GM12892 (cell line): ENCODE data around the gene GH2.

Source experiments
- POLR2A ChIP-seq: IDR thresholded peaks from 2 replicates; pipeline ENCODE4 v1.6.1; 2011; ENCODE audit warnings: low read depth, low read length, control low read depth
- POLR2AphosphoS5 ChIP-seq: IDR thresholded peaks from 2 replicates; pipeline ENCODE4 v1.6.1; 2011; ENCODE audit warnings: low read depth, low read length, control low read depth
- TAF1 ChIP-seq: IDR thresholded peaks from 2 replicates; pipeline ENCODE4 v1.6.1; 2011; ENCODE audit warnings: low read depth, mild to moderate bottlenecking, control low read depth, low read length, borderline replicate concordance

GRCh38 chr17:63928172-63928666, 46.5 kb upstream of the GH2 start:
- no peak for TF ChIP-seq POLR2A
- TF ChIP-seq POLR2AphosphoS5 = no peak
- TF ChIP-seq TAF1 = no peak
